ENCODE data around the gene SNURF.
"Not testable (repeated sequence)": the region's sequence is repeated elsewhere in the genome, so short reads cannot be mapped to it uniquely, and the experiment has no call there.

Gene SNURF

GRCh38 chr15:24954783-24955530, at the start of gene SNURF, which contains the start of gene SNRPN:
SNURF (plus strand) TSS chr15:24954987; CDS start chr15:24955049, 62 bp downstream.
SNRPN (plus strand) TSS chr15:24954987; CDS start chr15:24974454, 19,467 bp downstream.
- peak; percentile 53 for DNase-seq

GRCh38 chr15:24916305-24917009, 38.3 kb upstream of the SNURF start:
- no peak for DNase-seq

- no peak for DNase-seq
These were observed 37.4 kb upstream of the SNURF start for GRCh38 chr15:24917431-24917830.

GRCh38 chr15:24919446-24919845, 35.3 kb upstream of the SNURF start:
- DNase-seq = no peak

- not testable (repeated sequence) for DNase-seq
These were observed 32.0 kb upstream of the SNURF start for GRCh38 chr15:24922781-24923180.

- DNase-seq = no peak
These were observed 30.6 kb upstream of the SNURF start for GRCh38 chr15:24924153-24924552.

- DNase-seq = no peak
These were observed 30.2 kb upstream of the SNURF start for GRCh38 chr15:24924621-24925020.

GRCh38 chr15:24931874-24932732, 22.7 kb upstream of the SNURF start:
- not testable (repeated sequence) for DNase-seq

- no peak for DNase-seq
These were observed 21.1 kb upstream of the SNURF start for GRCh38 chr15:24933716-24934115.

GRCh38 chr15:24938224-24938623, 16.6 kb upstream of the SNURF start:
- DNase-seq = not testable (repeated sequence)

- DNase-seq = no peak
These were observed 14.6 kb upstream of the SNURF start for GRCh38 chr15:24940236-24940635.

- DNase-seq = no peak
These were observed 11.4 kb upstream of the SNURF start for GRCh38 chr15:24943361-24943760.

GRCh38 chr15:24944954-24945353, 9.8 kb upstream of the SNURF start:
- no peak for DNase-seq

GRCh38 chr15:24945711-24946110, 9.1 kb upstream of the SNURF start:
- no peak for DNase-seq

- DNase-seq = no peak
These were observed 6.3 kb upstream of the SNURF start for GRCh38 chr15:24948495-24948894.

GRCh38 chr15:24955531-24955921, 739 bp downstream of the SNURF start:
- no peak for DNase-seq

GRCh38 chr15:24956111-24956838, 1.5 kb downstream of the SNURF start:
- peak; percentile 68 for DNase-seq

- no peak for DNase-seq
These were observed 2.9 kb downstream of the SNURF start for GRCh38 chr15:24957691-24958090.

GRCh38 chr15:24961967-24962366, 7.2 kb downstream of the SNURF start:
- no peak for DNase-seq

- no peak for DNase-seq
These were observed 8.1 kb downstream of the SNURF start for GRCh38 chr15:24962880-24963279.

- no peak for DNase-seq
These were observed 11.7 kb downstream of the SNURF start for GRCh38 chr15:24966364-24967103.

- DNase-seq = no peak
These were observed 16.3 kb downstream of the SNURF start for GRCh38 chr15:24971052-24971451.
